Inflammatory macrophage treated with lipopolysaccharide for 1 hour (primary cell): Measurements from ENCODE around the gene SOX6.
"Not testable (repeated sequence)": the region's sequence is repeated elsewhere in the genome, so short reads cannot be mapped to it uniquely, and the experiment has no call there.

Experiments
- DNase-seq, 2 donors: peaks; one replicate each; pipeline ENCODE4 v3.0.0-alpha.2; 2020 to 2022

SOX6 gene

DNA sequence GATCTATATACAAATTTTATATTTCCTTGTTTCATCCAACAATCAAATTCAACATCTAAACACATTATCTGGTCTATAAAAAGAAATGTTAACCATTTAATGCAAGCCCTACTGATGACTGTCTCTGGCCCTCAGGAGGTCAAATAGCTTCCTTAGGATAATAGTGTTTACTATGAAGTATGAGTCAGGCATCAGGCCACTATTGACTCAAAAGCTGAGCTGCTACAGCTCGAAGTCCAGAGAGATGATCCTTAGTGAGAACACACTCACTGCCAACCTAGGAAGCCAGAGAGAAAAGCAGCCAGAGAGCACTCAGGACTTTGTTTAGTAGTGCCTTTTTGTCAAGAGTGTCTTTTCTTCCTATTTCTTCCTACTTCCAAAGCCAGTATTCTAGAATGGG lies 171.8 kb downstream of the SOX6 start:
- no peak for DNase-seq

DNA sequence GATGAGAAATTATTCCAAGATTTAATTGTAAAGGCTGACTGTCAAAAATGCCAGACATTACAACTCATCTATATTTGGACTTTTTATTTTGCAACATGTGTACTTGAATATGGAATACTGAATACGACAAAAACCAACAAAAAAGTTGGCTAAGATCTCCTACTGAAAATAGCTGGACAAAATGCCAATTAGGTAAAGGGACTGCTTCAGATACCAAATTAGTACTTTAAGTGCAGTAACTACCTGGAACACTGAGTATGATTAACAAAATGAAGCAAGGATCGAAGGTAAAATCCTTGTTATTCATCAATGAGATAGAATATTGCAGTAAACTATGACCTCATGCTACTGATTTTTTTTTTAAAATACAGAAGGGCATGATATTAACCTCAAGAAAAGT lies 173.8 kb downstream of the SOX6 start:
- DNase-seq = no peak

DNA sequence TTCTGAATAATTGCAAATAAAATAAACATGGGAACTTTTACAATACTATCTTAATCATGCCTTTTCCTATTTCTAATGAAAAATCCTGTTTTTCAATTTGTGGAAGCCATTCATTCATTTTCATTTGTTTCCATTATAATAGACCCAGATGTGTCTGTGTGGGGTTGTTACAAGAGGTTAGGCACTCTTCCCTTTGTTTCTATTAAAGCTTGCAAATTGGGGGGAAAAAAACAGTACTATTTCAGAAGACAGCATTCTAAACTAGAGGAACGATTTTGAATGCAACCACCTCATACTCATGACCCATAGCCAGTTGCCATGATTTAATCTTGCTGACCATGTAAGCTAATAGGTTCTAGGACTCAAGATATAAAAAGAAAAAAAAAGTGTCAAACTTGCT lies 175.5 kb downstream of the SOX6 start:
- no peak for DNase-seq

DNA sequence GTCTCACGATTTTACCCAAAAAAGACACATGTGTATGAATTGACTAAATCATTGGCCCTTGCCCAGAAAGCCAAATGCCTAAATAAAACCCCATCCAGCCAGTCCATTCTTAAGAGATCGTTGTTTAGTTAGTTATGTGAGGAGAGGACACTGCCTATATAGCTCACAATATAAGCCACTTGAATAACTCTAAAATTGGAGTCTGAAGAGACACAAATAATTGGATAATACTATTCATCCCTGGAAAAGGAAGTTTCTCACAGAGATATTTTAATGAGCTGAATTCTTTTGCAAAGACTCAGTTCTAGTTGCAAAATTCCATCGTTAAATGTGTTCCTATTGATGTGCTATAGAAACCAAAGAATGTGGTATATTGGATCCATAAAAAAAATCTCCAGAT lies 176.7 kb downstream of the SOX6 start:
- DNase-seq = no peak

DNA sequence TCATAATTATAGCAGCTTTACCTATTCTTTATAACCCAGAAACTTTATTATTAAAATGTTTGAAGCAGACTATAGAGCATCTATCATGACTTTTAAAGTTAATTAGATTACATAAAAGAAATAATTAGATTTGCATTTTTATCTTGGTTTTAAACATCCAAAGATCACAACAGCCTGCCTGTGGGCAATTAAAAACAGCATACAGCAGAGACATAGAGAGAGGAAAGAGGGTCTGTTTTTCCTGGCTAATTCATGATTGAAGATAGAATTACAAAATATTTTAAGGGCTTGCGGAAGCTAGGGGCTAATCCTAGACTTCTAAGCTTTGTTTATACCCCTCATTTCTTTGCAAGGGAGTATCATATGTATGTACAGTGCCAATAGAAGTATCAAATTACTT lies 178.1 kb downstream of the SOX6 start:
- DNase-seq = no peak

DNA sequence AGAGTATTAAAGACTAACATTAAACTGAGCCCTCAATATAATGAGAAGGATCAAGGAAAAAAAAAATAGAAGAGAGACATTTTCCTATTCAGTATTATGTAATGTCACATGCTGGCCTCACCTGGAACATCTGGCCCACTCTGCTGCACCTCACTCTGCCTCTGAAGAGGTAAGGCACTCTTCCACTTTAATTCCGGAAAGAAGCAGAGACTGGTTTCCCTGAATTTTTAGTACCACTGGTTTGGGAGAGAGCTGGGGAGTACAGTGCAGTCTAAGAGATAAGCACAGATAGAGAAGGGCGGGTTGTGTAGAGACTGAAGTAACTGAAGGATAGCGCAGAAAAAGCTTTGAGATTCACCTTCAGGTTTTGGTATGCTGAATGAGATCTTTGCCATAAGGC lies 178.7 kb downstream of the SOX6 start:
- DNase-seq = no peak

DNA sequence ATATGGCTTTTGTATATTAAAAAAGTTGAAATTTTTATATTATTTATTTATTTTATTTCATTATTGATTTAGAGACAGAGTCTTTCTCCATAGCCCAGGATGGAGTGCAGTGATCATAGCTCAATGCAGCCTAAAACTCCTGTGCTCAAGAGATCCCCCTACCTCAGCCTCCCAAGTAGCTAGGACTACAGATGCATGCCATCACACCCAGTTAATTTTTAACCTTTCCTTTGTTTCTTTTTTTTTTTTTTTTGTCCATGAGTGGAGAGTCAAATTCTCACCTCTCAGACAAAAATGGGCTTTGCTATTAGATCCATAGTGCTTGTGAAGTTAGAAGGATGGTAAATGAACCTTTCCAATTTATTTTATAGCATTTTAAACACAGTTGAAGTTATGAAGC lies 182.5 kb downstream of the SOX6 start:
- DNase-seq = no peak

DNA sequence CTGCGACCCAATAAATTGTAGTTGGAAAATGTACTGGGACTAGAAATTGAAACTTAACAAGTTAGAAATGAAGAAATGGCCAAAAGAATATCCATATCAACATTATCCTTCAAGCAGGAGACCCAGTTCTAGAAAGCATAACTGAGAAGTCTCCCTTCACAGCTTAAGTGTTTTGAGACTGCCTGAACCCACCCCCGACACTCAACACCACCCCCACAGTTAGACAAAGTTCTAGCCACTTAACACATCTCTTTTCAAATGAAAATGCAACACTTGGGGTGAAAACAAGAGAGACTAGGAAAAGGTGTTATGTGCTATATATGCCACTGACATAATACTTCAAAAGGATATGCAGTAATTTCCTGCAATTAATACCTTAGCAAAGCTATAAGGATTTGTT lies 184.5 kb downstream of the SOX6 start:
- no peak for DNase-seq

DNA sequence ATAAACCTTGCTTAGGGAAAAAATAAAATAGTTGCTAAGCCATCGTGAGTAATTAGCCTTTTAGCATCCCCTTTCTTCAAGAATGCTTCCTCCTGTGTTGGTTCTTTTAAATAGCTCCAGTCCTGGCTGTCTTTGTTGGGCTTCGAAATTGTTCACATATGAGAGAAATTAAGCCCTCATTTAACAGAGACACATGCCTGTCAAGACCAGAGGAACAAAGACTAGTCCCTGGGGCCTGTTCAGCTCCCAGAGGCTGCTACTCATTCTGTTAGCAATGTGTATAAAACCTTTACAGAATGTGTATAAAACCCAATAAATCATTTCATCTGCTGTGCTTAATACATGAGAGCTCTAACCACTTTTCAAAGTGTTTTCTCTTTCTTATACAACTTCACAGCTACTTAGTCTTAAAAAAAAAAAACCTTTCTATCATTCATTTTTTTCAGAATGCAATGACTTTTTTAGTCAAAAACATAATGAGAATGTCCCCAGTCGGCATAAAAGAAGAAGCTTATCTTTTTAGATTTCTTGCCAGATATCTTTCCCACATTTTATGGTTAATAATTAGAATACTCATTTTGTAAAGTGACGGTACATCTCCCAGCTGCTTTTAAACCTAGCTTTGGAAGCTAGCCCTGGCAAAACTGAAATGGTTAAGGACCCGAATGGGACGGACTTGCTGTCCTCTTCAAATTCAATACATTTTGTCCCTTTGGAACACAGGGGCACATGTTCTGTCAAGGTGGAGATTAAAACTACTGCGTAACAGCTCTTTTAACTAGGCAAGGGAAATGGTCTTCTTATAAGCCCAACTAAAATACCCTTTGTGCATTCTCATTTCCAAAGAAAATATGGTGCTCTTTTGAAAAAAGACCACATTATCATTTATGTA lies 186.1 kb downstream of the SOX6 start:
- no peak for DNase-seq

DNA sequence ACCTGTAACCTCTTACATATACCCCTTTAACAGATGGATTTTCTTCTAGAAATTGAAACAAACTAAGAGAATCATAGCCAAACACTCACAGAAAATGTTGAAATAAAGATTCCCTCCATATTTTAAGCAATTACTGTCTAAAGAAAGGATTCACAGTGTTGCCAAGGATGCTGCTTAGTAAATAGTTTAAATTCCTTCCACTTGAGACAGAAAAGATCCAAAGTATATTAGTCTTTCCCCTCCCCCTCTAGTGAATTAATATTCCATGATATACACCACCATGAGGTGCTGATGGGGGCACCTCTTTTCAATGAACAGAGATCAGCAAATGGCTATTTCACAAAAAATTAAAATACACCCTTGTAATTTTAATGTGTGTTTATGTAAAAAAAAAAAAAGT lies 186.8 kb downstream of the SOX6 start:
- DNase-seq = no peak

DNA sequence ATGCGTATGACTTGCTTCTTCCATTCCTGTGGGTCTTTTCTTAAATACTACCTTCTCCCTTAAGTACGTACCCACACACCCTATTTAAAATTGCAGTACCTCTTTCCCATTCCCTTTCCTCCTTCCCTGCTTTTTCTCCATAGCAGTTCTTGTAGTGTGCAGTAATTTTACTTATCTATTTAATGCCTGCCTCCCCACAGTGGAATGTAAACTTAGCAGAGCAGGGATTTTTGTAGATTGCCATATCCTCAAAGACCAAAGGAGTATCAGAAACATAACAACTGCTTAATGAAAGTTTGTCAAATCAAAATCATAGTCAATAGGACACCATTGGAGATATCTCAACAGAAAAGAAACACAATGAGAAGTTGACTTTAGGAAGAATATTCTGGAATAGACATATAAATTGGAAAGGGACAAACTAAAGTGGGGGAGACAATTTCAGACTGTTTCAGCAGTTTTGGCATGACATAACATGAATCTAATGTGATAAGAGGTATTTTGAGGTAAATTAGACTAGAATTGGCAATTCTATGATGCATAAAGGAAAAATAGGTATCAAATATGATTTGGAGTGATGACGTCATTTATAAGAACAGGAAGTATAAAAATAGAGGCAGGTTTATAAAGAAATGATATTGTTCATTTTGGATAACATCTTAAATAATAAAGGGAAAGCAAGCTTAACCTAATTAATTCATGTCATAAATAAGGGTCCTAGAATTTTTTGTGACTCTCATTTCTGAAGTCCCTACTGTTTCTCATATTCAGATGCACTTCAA lies 188.4 kb downstream of the SOX6 start:
- no peak for DNase-seq

DNA sequence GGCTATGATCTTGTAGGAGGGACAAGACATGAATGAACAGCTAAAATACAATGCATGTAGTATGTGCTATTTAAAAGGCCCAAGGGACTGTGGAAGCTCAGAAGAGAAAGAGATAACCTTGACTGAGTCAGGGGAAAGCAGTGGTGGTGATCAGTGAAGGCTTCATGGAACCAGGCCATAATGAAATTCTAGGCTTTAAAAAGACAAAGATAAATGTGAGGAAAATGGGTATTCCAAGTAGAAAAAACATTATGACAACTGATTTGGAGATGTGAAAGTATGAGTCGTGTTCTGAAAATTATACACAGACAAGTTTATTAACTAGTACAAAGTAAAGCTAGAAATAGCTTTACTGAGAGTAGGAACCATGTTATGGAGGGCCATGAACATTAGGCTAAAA lies 189.8 kb downstream of the SOX6 start:
- DNase-seq = no peak

DNA sequence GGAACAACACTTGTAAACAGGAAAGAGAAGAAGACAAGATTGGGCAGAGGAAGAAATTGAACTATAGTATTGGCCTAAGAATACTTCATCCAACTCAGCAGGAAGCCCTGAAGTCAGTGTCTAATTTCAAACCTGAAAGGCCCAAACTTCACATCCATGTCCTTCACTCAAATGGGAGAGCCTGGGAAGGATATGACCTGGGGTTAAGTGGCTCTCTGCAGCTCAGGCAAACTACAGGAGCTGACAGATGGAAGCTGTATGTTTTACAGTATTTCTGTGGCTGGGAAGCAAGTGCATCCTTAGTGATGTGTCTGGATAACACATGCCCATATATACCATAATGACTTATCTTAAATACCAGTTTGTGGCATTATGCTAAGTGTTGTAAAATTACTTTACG lies 196.2 kb downstream of the SOX6 start:
- DNase-seq = no peak

DNA sequence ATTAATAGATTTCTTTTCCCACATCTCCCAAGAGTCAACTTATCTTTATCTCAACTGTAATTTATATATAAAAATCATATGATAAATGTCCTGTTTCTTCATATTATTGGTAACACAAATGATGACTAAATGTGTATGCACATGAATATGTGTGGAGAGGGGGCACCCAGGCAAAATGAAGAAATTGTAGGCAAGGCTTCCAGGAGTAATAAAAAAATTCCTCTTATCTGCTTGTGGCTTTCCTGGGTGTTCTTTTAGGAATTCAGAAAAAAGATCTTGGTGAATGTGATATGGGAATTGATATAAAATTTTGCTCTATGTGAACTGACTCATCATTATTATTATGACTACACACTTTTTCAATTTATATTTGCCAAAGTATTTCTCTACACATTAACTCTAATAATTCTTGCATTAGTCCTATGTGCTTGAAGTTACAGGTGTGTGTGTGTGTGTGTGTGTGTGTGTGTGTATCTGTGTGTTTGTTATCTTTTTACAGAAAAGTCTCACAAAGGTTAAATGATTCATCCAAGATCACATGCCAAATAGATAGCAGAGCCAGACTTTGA lies 197.8 kb downstream of the SOX6 start:
- no peak for DNase-seq

DNA sequence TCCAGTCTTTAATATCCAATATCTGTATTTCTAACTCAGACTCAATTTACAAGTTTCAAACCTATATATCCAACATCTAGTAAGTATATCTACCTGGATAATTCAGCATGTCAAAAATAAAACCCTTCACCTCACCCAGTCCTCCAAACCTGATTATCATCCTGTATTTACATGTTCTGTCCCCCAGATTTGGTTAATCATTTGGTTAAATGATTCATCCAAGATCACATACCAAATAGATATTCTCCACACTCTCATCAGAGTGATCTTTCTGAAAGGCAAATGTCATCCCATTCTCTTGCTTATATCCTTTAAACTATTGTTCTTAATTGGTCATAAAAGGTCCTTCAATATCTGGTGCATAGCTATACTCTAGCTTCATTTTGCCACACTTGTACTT lies 199.0 kb downstream of the SOX6 start:
- DNase-seq = no peak

DNA sequence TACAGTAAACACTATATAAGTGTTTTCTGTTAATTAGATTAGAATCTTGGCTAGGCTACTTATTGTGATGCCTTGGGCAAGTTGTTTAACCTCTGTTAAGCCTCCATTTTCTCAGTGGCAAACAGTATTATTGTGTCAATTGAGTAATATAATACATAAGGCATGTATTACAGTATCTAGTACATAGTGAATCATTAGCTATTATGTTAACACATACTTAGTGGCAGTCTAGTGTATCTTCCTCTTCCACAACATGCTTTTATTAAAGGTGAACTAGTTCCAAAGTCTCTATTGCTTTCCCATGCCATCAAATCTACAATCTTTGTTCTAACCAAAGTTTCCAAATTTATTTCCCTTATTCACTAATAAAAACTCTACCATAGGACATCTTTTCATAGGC lies 200.9 kb downstream of the SOX6 start:
- no peak for DNase-seq

DNA sequence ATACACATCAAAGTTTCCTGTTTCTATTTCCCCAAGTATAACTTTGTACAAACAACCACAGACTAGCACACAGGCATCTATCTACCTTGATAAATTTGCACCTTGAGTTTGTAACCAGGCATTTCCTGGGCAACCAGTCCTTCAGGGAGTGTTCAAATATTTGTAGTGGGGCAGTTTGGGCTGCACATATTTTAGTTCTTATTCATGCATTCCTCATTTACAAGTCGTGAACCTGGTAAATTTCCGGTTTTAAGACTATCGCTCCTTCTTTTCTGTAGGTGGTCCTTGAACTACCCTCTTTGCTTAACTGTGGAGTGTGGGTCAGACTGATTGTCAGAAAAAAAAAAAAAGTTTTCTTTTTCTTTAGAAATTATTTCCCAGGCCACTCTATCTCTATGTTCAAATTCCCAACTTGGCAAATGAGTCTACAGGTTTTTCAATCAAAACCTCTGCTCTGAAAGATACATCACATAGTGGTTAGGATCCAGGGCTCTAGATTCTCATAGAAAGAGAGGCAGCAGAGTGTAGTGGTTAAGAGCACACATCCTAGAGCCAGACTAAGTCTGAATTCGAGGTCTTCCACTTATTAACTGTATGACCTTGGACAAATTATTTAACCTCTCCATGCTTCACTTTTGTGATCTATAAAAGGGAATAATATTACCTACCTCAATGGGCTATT lies 201.5 kb downstream of the SOX6 start:
- DNase-seq = no peak

DNA sequence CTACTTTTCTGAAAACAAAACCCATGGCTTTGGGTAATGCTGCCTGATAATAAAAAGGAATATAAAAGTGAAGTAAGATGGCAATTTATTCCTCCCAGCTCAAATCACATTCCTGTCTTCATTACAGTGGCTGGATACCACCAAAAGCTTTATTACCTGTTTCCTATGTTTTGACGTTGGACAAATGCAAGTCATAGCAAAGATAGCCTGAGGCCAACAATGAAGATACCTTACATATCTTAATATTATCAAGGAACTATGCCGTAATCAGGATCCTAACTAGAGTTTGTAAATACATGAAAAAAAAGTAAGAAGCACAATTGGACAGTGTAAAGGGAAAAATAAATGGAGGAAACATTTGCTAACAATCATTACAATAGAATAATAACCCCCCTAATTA lies 202.4 kb downstream of the SOX6 start:
- no peak for DNase-seq

DNA sequence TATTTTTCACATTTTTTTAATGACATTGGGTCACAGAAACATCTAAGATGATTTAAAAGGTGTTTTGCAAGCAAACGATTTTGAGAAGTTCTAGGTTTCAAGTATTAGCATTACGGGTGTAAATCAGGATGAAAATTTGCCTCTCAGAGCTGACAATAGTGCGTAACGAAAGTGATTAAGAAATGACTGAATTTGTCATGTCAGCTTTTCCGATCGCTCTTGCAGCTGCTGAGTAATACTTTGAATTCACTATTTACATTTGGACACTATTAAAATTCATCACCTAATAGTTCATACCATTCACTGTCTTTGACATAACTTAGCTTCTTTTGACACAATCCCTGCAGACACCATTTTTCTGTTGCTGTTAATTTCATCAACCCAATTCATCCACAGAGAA lies 205.2 kb downstream of the SOX6 start:
- DNase-seq = no peak

DNA sequence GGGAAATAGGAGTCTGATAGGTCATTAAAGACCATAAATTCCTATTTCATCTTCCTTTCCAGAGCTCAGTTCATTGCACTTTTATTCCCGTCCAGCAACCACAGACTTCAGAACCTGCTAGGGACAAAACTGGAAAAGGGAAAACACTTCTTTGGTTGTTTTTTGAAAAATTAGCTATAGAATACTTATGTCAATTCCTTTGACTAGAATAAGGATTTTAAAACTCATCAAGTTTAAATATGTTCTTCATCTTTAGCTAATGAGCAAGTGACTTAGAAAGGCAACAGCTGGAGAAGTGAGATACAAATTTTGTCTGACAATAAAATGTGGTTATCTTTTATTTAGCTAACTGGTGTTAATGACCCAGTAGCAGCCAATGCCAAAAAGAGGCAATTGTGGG lies 206.9 kb downstream of the SOX6 start:
- no peak for DNase-seq

DNA sequence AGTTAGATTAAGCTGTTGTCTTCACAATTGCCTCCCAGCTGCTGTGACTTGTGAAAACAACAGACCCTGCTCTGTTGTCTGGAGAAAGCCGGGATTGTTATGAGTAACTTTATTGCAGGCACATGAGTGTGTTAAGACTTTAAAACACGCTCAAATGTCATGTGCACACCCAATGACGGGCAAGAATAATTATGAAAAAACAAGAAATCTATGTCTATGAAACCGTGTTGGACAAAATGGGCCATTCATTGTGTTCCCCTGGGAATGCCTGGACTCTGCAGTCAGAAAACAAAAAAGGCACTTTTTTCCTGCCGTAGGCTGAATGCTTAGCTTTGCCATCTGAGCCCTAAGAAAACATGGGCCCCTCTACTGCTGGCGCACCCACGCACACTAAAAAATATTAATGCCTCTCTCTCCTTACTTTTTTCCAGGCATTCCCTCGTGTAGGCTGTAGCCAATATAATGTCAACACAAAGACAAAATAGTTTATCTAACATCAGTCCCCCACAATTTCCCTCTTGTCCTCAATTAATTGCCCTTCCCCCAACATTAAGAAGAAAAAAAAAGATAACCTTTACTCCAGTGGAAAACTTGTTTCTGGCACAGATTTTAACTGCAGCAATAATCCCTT lies 207.9 kb downstream of the SOX6 start:
- no peak for DNase-seq

DNA sequence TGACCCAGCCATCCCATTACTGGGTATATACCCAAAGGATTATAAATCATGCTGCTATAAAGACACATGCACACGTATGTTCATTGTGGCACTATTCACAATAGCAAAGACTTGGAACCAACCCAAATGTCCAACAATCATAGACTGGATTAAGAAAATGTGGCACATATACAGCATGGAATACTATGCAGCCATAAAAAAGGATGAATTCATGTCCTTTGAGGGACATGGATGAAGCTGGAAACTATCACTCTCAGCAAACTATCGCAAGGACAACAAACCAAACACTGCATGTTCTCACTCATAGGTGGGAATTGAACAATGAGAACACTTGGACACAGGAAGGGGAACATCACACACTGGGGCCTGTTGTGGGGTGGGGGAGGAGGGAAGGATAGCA lies 209.4 kb downstream of the SOX6 start:
- DNase-seq = not testable (repeated sequence)

DNA sequence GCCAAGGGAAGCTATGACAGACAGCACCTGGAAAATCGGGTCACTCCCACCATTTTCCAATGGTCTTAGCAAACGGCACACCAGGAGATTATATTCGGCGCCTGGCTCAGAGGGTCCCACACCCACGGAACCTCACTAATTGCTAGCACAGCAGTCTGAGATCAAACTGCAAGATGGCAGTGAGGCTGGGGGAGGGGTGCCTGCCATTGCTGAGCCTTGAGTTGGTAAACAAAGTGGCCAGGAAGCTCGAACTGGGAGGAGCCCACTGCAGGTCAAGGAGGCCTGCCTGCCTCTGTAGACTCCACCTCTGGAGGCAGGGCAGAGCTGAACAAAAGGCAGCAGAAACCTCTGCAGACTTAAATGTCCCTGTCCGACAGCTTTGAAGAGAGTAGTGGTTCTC lies 214.7 kb downstream of the SOX6 start:
- not testable (repeated sequence) for DNase-seq
